ENCODE results near the gene DNAH12. TPM values are rescaled to one million over a fixed set of nuclear protein-coding genes. Genes with fewer than 3 reads are reported as not detected.

The DNAH12 gene
- total RNA-seq, 1 experiment from 2014 or later = 0.45 TPM

DNA sequence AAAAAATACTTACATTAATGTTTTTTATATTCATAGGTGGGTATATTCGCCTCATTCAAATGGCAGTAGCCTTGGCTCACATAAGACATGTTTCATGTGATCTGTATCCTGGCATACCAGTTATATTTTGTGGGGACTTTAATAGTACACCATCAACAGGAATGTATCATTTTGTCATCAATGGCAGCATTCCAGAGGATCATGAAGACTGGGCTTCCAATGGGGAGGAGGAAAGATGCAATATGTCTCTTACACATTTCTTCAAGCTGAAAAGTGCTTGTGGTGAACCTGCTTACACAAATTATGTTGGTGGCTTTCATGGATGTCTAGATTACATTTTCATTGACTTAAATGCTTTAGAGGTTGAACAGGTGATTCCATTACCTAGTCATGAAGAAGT lies 15.4 kb upstream of the DNAH12 start:
- Histone ChIP-seq H3K27me3 (replicated peaks; ENCODE audit: control insufficient read depth, insufficient read depth, low read length) (no peaks in the 10 kb centered on the region), H3K9me3 (no peaks in the 10 kb centered on the region), H3K36me3 (ENCODE audit: control insufficient read depth, insufficient read depth, low read length) (no peaks in the 10 kb centered on the region), H3K4me1 (peaks cover 4% of the 10 kb centered on the region; the same call in 1 of the 2 replicates), H3K4me3 (ENCODE audit: low read depth, low read length) (no peak overlapping the region)
- CTCF ChIA-PET = no interaction called here
- Mint-ChIP-seq H3K4me3 (ENCODE audit: unreplicated experiment) (no peak overlapping the region), H3K9me3 (ENCODE audit: unreplicated experiment) (no peaks in the 10 kb centered on the region), H3K36me3 (ENCODE audit: insufficient read depth, unreplicated experiment) (peaks cover 43% of the 10 kb centered on the region), H3K27ac (ENCODE audit: unreplicated experiment) (no peak overlapping the region), H3K4me1 (ENCODE audit: low read depth, unreplicated experiment) (no peaks in the 10 kb centered on the region), H3K27me3 (ENCODE audit: insufficient read depth, unreplicated experiment) (no peaks in the 10 kb centered on the region)
- no peak for TF ChIP-seq CTCF (IDR thresholded peaks at IDR 0.05; ENCODE audit: insufficient read depth in 1 of 2, low read depth in 1 of 2, low read length in 1 of 2, severe bottlenecking in 1 of 2, unreplicated experiment in 1 of 2)
- intact Hi-C loops (cut with micrococcal nuclease; ENCODE audit: unreplicated experiment) = loop anchor here (5.0 kb wide), 1 partner anchor 107 kb away; no protein-coding TSS in a partner anchor
- DNase-seq = no peak
- POLR2A ChIA-PET = no interaction called here
- TSS peak; percentile 6 for BruUV-seq (replicated peaks)

DNA sequence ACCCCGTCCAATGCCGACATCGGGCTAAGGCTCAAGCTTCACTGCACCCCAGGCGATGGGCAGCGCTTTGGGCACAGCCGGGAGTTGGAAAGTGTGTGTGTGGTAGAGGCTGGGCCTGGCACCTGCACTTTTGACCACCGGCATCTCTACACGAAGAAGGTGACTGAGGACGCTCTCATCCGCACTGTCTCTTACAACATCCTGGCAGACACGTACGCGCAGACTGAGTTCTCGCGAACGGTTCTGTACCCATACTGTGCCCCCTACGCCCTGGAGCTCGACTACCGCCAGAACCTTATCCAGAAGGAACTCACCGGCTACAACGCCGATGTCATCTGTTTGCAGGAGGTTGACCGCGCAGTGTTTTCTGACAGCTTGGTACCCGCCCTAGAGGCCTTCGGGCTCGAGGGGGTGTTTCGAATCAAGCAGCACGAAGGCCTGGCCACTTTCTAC lies 13.0 kb upstream of the DNAH12 start:
- no peak for TF ChIP-seq CTCF (IDR thresholded peaks at IDR 0.05; ENCODE audit: insufficient read depth in 1 of 2, low read depth in 1 of 2, low read length in 1 of 2, severe bottlenecking in 1 of 2, unreplicated experiment in 1 of 2)
- CTCF ChIA-PET = interaction anchor here (2.9 kb wide), 1 partner anchor 160 kb away, joined by 16 read pairs; no protein-coding TSS in a partner anchor
- no peaks in the 10 kb centered on the region for H3K9me3 ChIP-seq
- Mint-ChIP-seq H3K4me3 (ENCODE audit: unreplicated experiment) (peak overlapping the region; percentile 66), H3K9me3 (ENCODE audit: unreplicated experiment) (no peaks in the 10 kb centered on the region), H3K27me3 (ENCODE audit: insufficient read depth, unreplicated experiment) (no peaks in the 10 kb centered on the region), H3K36me3 (ENCODE audit: insufficient read depth, unreplicated experiment) (peaks cover 39% of the 10 kb centered on the region), H3K4me1 (ENCODE audit: low read depth, unreplicated experiment) (no peaks in the 10 kb centered on the region), H3K27ac (ENCODE audit: unreplicated experiment) (peak overlapping the region; percentile 89)
- peak; percentile 25 to 42 for DNase-seq
- BruUV-seq (replicated peaks) = no TSS peak
- POLR2A ChIA-PET = interaction anchor here (1.4 to 3.0 kb wide), 2 partner anchors 40 to 57 kb away, joined by 3 to 11 read pairs; partner anchors contain the start of gene ARF4
- H3K4me1 ChIP-seq = peaks cover 4% of the 10 kb centered on the region; the same call in 1 of the 2 replicates
- peak overlapping the region; percentile 71 for H3K4me3 ChIP-seq (ENCODE audit: low read depth, low read length)
- intact Hi-C loops (cut with micrococcal nuclease; ENCODE audit: unreplicated experiment) = loop anchor here (1.0 to 5.0 kb wide), 2 partner anchors 105 to 160 kb away; no protein-coding TSS in a partner anchor
- no peaks in the 10 kb centered on the region for H3K27me3 ChIP-seq (replicated peaks; ENCODE audit: control insufficient read depth, insufficient read depth, low read length)
- H3K36me3 ChIP-seq (ENCODE audit: control insufficient read depth, insufficient read depth, low read length) = no peaks in the 10 kb centered on the region

GRCh38 chr3:57556459-57557084 lies 12.4 kb upstream of the DNAH12 start:
- peak overlapping the region; percentile 89 for H3K27ac Mint-ChIP-seq (ENCODE audit: unreplicated experiment)
- DNase-seq = peak in 1 of 2 experiments; percentile 41
- Histone ChIP-seq H3K27me3 (replicated peaks; ENCODE audit: control insufficient read depth, insufficient read depth, low read length) (no peaks in the 10 kb centered on the region), H3K9me3 (no peaks in the 10 kb centered on the region), H3K4me1 (peaks cover 4% of the 10 kb centered on the region; the same call in 1 of the 2 replicates), H3K4me3 (ENCODE audit: low read depth, low read length) (peak overlapping the region; percentile 71), H3K36me3 (ENCODE audit: control insufficient read depth, insufficient read depth, low read length) (no peaks in the 10 kb centered on the region)
- H3K36me3 Mint-ChIP-seq (ENCODE audit: insufficient read depth, unreplicated experiment) = peaks cover 39% of the 10 kb centered on the region
- peak in 1 of 2 experiments; percentile 1 for TF ChIP-seq CTCF (IDR thresholded peaks at IDR 0.05; ENCODE audit: insufficient read depth in 1 of 2, low read depth in 1 of 2, low read length in 1 of 2, severe bottlenecking in 1 of 2, unreplicated experiment in 1 of 2)
- ChIA-PET CTCF (interaction anchor here (0.6 to 2.9 kb wide), 3 partner anchors 18 to 440 kb away, joined by 3 to 16 read pairs (median 4); no protein-coding TSS in a partner anchor), POLR2A (interaction anchor here (0.5 to 3.0 kb wide), 6 partner anchors 18 to 360 kb away, joined by 3 to 11 read pairs (median 4); partner anchors contain the start of gene ARF4)
- no peaks in the 10 kb centered on the region for H3K27me3 Mint-ChIP-seq (ENCODE audit: insufficient read depth, unreplicated experiment)
- peak overlapping the region; percentile 66 for H3K4me3 Mint-ChIP-seq (ENCODE audit: unreplicated experiment)
- no peaks in the 10 kb centered on the region for H3K4me1 Mint-ChIP-seq (ENCODE audit: low read depth, unreplicated experiment)
- no TSS peak for BruUV-seq (replicated peaks)
- intact Hi-C loops (cut with micrococcal nuclease; ENCODE audit: unreplicated experiment) = loop anchor here (1.0 to 5.0 kb wide), 3 partner anchors 41 to 159 kb away; partner anchors contain the start of gene ARF4
- H3K9me3 Mint-ChIP-seq (ENCODE audit: unreplicated experiment) = no peaks in the 10 kb centered on the region

All from Caco-2 (cell line).